ENCODE results near the gene BTBD9. TPM values are rescaled to one million over a fixed set of nuclear protein-coding genes. Genes with fewer than 3 reads are reported as not detected.

Gene BTBD9
- total and polyA plus RNA-seq, 10 donors, result 1.2 to 43.1 (median 27.8) TPM

- DNase-seq, result no peak
- TF ChIP-seq CTCF (IDR thresholded peaks at IDR 0.05 in 8 of 11, conservative IDR thresholded peaks at IDR 0.05 in 3 of 11) (no peak), POLR2AphosphoS5 (IDR thresholded peaks at IDR 0.05) (no peak), POLR2A (IDR thresholded peaks at IDR 0.05) (no peak)
- H3K4me1 ChIP-seq, result peaks cover 0 to 4% (median 0%) of the 10 kb centered on the region in 6 donors
- H3K36me3 ChIP-seq, result peaks cover 0 to 45% (median 6%) of the 10 kb centered on the region in 6 donors
- no peaks in the 10 kb centered on the region for H3K27me3 ChIP-seq (replicated peaks in 1 of 7)
- H3K4me3 ChIP-seq, result no peak overlapping the region
- H3K9me3 ChIP-seq, result no peaks in the 10 kb centered on the region
- intact Hi-C loops (cut with DNase I; ENCODE audit: low total_unique reads), result no loop called here
- no peak overlapping the region for H3K27ac ChIP-seq
- 86 to 92% (median 92%) methylated on average over 19 of the region's 19 CpGs for WGBS, 5 donors
Measured at GRCh38 chr6:38169977-38170526, 469.7 kb downstream of the BTBD9 start.

GRCh38 chr6:38169221-38169976 lies 470.3 kb downstream of the BTBD9 start:
- no peak for TF ChIP-seq POLR2A (IDR thresholded peaks at IDR 0.05)
- no peak for TF ChIP-seq POLR2AphosphoS5 (IDR thresholded peaks at IDR 0.05)
- no peak for TF ChIP-seq CTCF (IDR thresholded peaks at IDR 0.05 in 8 of 11, conservative IDR thresholded peaks at IDR 0.05 in 3 of 11)
- H3K4me1 ChIP-seq, result peaks cover 0 to 4% (median 0%) of the 10 kb centered on the region in 6 donors
- 86 to 91% (median 88%) methylated on average over 7 to 20 of the region's 20 CpGs for WGBS, 5 donors
- no peak overlapping the region for H3K27ac ChIP-seq
- intact Hi-C loops (cut with DNase I; ENCODE audit: low total_unique reads), result no loop called here
- H3K9me3 ChIP-seq, result no peaks in the 10 kb centered on the region
- H3K27me3 ChIP-seq (replicated peaks in 1 of 7), result no peaks in the 10 kb centered on the region
- H3K36me3 ChIP-seq, result peaks cover 0 to 39% (median 3%) of the 10 kb centered on the region in 6 donors
- no peak for DNase-seq
- no peak overlapping the region for H3K4me3 ChIP-seq

GRCh38 chr6:38168699-38169098 lies 471.0 kb downstream of the BTBD9 start:
- intact Hi-C loops (cut with DNase I; ENCODE audit: low total_unique reads), result no loop called here
- no peak overlapping the region for H3K4me3 ChIP-seq
- no peaks in the 10 kb centered on the region for H3K9me3 ChIP-seq
- H3K36me3 ChIP-seq, result peaks cover 0 to 32% (median under 1%) of the 10 kb centered on the region in 6 donors
- TF ChIP-seq CTCF (IDR thresholded peaks at IDR 0.05 in 8 of 11, conservative IDR thresholded peaks at IDR 0.05 in 3 of 11), result no peak
- no peak for TF ChIP-seq POLR2AphosphoS5 (IDR thresholded peaks at IDR 0.05)
- no peak for TF ChIP-seq POLR2A (IDR thresholded peaks at IDR 0.05)
- DNase-seq, result no peak
- H3K27ac ChIP-seq, result no peak overlapping the region
- WGBS, 5 donors, result 88 to 100% (median 94%) methylated on average over 6 to 8 of the region's 8 CpGs
- no peaks in the 10 kb centered on the region for H3K27me3 ChIP-seq (replicated peaks in 1 of 7)
- peaks cover 0 to 4% (median 0%) of the 10 kb centered on the region in 6 donors for H3K4me1 ChIP-seq

GRCh38 chr6:38168126-38168525 lies 471.6 kb downstream of the BTBD9 start:
- 91 to 97% (median 96%) methylated on average over 9 to 13 of the region's 13 CpGs for WGBS, 5 donors
- TF ChIP-seq POLR2AphosphoS5 (IDR thresholded peaks at IDR 0.05) (no peak), POLR2A (IDR thresholded peaks at IDR 0.05) (no peak), CTCF (IDR thresholded peaks at IDR 0.05 in 8 of 11, conservative IDR thresholded peaks at IDR 0.05 in 3 of 11) (no peak)
- Histone ChIP-seq H3K4me3 (no peak overlapping the region), H3K9me3 (no peaks in the 10 kb centered on the region), H3K36me3 (peaks cover 0 to 26% (median 0%) of the 10 kb centered on the region in 6 donors), H3K27ac (no peak overlapping the region), H3K27me3 (replicated peaks in 1 of 7) (no peaks in the 10 kb centered on the region), H3K4me1 (peaks cover 0 to 4% (median 0%) of the 10 kb centered on the region in 6 donors)
- no peak for DNase-seq
- intact Hi-C loops (cut with DNase I; ENCODE audit: low total_unique reads), result no loop called here
